ENCODE results near the gene AKTIP. TPM values are rescaled to one million over a fixed set of nuclear protein-coding genes. Genes with fewer than 3 reads are reported as not detected.
"Not testable (repeated sequence)": the region's sequence is repeated elsewhere in the genome, so short reads cannot be mapped to it uniquely, and the experiment has no call there.

The AKTIP gene
- total RNA-seq, 1 donor from 2014 or later: 23.2 TPM

DNA sequence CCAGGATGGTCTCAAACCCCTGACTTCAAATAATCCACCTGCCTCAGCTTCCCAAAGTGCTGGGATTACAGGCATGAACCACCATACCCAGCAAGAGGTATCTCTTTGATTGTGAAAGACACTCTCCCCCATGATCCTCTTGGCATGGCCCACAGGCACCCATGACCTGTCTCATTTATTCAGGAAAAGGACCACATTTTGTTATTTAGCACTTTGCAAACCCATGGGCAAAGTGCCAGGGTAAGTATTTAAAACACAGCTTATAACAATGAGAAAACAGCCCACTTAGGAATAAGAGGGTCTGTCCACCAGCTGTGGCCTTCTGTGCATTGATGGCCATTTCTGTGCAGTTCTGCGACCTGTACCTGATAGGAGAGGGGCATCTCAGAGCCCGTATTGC is 12.8 kb upstream of the AKTIP start:
- no peak for DNase-seq (ENCODE audit: low read depth, low spot score)

DNA sequence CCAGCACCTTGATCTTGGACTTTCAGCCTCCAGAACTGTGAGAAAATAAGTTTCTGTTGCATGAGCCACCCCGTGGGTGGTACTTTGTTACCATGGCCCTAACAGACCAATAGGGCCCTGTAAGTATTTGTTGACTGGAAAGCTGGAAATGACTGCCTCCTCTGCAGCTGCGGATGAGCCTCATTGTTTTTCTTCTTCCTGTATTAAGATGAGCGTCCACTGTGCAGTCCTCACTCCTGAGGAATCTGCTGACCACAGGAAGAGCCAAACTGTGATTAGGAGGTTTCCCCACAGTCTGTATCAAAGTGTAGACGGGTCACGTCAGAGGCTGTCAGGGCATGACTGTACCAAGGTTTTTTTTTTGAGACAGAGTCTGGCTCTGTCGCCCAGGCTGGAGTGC is 12.2 kb upstream of the AKTIP start:
- peak; percentile 98 for DNase-seq (ENCODE audit: low read depth, low spot score)

DNA sequence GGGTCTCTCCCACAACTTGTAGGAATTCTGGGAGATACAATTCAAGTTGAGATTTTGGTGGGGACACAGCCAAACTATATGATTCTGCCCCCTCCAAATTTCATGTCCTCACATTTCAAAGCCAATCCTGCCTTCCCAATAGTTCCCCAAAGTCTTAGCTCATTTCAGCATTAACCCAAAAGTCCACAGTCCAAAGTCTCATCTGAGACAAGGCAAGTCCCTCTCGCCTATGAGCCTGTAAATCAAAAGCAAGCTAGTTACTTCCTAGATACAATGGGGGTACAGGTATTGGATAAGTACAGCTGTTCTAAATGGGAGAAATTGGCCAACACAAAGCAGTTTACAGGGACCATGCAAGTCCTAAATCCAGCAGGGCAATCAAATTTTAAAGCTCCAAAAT is 9.8 kb upstream of the AKTIP start:
- not testable (repeated sequence) for DNase-seq (ENCODE audit: low read depth, low spot score)

DNA sequence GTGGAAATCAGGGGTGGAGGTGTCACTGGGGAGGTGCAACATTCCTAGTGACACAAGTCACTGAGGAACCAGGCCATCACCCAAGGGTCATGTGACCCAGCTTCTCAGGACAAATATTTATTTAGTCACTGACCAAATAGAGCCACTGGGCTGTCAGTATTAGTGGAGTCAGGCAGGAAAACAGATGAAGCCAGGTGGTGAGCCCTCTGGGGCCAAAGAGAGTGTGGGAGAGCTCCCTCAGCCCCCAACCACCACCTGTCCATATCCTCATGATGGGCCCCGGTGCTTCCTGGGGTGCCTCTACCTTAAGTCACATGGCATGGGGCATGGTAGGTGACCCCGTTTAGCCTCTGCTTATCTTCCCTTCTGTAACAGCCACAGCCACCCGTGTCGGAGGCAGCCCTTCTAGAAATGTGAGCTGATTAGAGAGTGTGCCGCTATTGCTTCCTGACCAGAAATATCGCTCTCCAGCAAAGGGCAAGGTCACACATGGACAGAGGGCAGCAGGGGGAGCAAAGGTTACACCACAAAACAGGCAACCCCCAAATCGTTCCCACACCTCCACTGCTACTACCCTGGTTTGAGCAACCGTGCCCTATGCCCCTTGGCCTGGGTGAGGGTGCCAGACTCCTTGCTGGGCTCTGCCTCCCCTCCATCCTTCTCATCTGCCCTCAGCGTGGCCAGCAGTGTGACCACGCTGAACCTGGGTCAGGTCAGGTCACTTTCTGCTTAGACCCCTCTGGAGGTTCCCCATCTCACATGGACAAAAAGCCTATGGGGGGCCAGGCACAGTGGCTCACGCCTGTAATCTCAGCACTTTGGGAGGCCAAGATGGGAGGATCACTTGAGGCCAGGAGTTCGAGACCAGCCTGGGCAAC is 8.6 kb upstream of the AKTIP start:
- DNase-seq (ENCODE audit: low read depth, low spot score): no peak

DNA sequence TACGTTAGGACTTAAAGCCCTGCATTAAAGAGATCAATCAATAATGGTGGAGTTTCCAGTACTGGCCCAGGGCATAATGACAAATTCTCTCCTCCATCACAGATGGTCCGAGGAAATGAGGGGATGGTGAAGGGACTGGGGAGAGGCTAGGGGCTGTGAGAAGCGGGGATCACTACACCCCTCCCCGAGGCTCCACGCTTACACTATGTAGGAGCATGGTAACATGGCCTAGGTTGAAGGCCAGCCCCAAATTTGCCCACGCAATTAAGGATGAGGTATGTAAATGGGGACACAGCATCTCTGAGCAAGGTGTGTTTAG is 8.0 kb upstream of the AKTIP start:
- no peak for DNase-seq (ENCODE audit: low read depth, low spot score)

DNA sequence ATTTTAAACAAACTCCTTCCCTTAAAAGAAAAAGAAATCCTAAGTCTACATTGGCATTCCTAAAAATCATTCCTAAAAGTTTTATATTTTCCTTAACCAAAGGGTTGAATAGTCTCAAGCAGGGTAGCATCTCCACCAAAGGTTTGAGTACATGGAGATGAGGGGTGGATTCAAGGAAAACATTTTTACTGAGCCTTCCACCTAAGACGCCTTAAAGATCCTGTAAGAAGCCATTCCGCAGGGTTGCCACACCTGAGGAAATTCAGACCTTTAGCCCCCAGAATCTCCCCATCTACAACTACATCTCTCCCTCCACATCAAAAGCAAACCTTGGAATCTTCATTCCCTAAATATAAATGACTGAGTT is 7.7 kb upstream of the AKTIP start:
- no peak for DNase-seq (ENCODE audit: low read depth, low spot score)

DNA sequence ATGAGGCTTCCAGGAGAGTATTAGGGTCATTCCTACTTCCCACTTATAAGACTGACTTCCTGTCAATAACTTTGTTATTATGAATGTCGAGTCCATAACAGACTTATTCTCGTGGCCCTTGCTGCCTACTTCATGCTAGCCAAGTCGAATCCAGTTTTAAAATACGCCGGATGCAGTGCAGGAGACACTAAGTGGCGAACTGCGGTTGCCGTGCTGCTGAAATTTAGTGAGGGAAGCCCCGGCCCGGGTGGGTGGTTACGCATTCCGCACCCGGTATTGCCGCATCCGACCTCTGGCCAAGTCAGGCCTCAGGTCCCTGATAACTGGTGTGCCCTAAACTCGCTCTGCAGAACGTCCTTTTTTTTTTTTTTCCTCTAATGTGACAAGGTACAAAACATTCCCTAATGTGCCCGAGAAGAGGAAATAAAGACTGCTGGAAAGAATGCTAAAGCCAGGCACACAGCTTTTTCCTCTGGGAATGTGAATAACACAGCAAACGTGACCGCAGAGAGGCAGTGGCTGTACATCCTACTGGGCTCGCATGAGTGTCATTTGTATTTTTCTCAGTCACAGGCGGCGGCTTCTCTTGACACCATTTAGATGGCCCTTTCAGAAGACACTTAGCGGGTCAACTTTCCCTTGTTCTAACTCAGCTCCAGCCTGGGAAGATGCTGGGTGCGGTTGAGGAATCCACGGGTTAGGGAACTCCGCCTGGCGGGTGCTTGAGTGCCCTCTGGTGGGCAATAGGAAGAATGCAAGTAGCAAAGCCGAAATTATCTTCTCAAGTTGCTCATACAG is 7.1 kb upstream of the AKTIP start:
- DNase-seq (ENCODE audit: low read depth, low spot score): no peak

DNA sequence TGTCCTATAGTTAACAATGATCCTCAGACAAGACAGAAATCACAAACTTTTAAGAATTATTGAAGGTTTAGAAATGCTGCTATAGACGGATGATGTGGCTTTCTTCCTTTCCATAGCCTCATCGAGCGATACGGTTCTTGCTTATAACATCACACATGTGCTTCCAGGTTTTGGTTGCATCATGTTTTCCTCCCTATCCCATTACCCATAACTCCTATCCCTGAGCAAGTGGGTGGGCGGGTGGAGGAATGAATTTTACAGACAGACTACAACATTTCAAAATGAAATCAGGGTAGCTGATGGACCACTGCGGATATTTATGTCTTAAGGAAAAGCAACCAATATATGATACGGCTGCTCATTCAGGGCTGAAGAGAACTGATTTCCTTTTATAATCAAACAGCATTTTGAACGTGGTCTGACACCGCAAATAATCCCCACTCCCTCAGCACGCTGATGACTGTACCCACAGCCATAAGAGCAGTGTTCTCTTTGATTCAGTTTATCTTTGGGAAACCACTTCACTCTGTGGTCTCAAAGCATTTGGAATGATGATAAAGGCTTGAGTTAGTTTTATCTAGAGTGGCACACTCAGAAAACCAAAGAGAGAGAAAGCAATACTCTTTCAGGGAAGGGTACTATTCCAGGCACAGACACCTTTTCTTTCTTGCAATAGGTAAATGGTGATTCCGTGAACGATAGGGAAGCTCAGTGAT is 4.6 kb upstream of the AKTIP start:
- no peak for DNase-seq (ENCODE audit: low read depth, low spot score)

DNA sequence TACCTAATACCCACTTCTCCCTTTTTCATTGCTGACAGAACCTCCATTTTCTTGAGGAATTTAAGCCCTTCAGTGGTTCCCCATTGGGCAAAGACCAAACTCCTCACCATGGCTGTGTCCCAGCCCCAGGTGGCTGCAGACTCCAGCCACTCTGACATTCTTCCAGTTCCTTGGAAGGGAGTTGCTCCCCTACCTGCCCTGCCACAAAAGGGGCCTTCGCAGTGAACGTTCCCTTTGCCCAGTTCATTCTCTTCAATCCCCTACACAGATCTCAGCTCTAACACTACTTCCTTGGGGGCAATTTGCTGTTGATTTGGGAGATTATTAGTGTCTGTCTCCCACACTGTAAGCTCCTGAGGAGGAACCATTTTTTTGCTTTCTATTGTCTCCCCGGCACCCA is 3.2 kb upstream of the AKTIP start:
- DNase-seq (ENCODE audit: low read depth, low spot score): no peak

DNA sequence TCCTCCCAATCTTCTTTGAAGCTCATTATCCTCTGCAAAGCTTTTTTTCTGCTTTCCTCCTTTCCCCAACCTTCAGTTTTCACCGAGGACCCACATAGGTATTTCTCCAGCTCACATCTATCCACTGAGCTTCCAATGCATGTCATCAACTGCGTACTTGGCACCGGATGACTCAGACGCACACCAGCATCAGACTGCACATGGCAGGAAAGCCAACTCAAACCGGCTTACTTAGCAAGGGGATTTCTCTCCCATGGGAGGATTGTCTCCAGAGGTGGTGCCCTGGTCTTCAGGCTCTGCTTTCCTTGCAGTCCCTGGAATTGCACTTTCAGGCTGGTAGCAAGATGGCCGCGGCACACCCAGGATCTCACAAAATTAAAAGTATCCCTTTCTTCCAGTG is 1.7 kb upstream of the AKTIP start:
- peak; percentile 78 for DNase-seq (ENCODE audit: low read depth, low spot score)

DNA sequence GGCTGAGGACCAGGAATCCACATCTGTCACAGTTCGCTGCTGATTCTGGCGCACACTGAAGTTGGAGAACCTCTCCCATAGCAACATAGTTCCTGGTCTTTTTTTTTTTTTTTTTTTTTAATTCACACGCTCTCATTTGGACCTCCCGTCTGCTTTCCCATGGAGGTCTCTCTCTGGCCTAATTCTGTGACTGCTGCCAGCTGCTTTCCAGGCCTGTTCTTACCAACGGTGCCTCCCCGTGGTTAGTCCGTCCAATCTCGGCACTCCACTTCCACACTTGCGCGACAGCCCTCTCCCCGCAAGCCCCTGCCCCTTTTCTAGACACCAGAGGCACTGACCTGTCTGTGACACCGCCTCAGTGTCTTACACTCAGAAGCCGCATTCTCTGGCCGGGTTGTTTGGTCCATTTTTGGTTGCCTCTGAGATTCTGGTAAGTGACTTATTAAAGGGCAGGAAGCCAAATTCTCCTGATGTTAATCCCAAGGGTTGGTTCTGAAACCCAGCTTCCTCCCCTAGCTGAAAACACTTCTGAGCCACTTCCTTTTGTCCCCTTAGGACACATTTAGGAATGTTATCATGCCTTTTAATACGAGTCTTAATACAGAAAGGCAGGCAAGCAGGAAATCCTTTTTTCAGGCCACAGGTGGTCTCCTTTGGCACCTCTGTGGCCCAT is 1.1 kb upstream of the AKTIP start:
- DNase-seq (ENCODE audit: low read depth, low spot score): no peak

DNA sequence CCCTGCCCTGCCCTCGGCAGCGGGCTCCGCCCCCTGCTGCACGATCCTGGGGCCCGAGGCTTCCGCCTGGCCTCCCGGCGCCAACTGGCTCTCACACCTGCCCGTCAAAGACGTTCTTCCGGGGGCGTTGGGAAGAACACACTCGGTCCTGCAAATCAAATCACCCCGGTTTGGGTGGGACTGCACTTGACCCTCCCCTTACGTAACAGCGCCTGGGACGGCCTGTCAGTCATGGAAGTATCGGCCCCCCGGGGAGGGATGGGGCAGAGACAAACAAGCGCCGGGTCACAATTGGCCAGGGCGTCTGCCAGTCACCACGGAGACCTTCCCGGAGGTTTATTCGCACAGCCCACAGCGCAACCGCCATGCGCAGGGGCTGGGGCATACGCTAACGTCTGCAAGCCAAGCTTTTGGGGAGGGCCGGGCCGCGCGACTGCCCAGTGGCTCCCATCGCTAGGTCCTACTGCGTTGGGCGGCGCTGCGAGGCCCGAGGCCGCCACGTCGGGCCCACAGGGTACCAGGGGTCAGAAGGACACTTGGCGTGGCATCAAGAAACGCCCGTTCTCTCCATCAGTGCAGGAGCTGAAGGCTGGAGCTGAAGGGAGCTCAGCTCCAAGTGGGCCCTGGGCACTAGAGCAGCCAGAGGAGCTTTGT is 388 bp upstream of the AKTIP start:
- peak; percentile 100 for DNase-seq (ENCODE audit: low read depth, low spot score)

DNA sequence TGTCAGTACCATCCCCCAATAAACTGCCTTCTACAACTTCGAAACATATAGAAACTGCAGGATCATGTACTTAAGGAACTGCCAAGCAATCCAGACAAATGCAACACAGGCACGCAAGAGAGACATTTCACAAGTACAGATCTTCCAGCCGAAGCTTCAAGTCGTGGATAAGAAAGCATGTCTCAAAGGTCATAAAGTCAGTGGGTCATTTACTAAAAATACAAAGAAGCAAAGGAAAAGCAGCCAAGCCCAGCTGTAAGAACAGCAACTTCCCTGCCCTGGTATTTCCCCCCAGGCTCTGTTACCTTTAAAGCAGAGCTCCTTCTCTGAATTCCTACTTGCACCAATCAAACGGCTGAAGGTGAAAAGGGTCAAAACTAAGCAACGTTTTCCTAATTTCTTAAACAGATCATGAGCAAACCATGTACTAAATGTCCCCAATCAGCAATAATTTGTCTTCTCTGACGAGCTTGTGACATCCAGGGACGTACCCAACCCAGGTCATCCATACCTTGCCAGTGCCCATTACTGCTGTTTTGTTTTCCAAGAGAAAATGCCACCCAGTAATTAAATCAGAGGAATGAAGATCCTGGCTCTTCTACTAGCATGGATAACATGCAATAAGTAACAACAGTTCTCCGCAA is 1.7 kb downstream of the AKTIP start:
- no peak for DNase-seq (ENCODE audit: low read depth, low spot score)

DNA sequence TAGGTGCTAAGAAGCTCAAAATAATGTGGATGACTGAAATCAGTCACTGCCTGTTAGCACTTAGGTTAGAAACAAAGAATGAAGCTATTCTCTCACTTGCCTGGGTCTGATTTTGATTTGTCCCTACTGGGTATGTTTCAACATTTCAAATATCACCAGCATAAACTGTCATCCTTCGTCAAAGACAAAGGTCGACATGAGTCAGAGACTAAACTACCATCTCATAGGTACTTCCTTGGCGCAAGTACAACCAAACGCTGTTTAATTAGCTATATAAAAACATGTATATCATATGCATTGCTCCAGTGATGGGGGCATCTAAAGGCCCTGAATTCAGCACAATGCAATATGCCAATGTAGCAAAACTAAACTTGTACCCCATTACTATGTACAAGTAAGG is 4.0 kb downstream of the AKTIP start:
- DNase-seq (ENCODE audit: low read depth, low spot score): no peak

DNA sequence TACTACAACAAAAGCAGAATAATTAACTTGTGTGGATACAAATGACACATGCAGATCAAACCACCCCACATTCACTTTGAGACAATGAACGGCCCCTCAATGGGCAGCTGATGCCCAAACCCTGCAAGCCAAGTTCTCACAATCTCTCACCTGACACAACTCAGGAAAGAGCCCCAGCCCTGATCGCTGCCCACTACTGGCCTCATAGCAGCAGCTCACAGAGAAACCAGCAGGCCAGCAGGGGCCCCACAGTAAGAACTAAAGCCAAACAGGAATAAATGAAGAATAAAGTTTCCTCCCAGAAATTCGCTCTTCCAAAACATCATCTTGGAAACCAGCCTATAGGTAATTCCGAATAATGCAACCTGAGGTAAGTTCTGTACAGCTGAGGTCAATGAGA is 7.7 kb downstream of the AKTIP start:
- no peak for DNase-seq (ENCODE audit: low read depth, low spot score)

DNA sequence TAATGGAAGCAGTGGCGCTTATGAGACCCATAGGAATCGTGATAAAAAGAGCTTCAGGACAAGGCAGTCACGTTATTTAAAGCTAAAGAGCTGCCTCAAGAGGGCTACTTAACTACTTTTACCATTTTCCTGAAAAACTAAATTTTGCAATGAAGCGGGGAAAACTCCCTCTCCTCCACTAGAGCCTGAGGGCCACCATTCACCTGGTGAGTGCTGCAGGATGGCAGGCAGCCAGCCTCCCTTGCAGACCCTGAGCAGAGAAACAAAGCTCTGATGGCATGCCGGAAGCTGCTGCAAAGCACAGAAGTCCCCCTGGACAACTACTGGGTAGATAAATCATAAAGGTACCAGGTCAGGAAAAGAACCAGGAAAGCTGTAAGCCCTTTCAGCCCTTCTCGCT is 8.4 kb downstream of the AKTIP start:
- no peak for DNase-seq (ENCODE audit: low read depth, low spot score)

DNA sequence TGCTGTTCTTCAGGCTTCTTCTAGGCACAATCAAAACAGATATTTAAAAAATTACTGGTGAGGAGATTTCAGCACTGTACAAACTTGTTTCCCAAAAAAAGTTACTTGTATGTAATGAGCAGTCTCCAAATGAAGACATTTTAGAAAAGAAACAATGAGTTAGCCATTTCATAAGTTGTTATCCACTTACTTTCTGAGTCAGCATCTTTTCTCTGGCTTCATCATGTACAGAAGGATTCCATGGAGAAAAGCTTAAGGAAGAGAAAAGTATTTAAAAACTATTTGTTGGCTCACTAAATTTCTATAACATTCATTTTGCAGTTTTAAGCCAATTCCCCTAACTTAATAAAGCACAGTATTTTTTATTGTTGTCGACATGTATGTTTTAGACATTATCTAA is 10.5 kb downstream of the AKTIP start:
- no peak for DNase-seq (ENCODE audit: low read depth, low spot score)

DNA sequence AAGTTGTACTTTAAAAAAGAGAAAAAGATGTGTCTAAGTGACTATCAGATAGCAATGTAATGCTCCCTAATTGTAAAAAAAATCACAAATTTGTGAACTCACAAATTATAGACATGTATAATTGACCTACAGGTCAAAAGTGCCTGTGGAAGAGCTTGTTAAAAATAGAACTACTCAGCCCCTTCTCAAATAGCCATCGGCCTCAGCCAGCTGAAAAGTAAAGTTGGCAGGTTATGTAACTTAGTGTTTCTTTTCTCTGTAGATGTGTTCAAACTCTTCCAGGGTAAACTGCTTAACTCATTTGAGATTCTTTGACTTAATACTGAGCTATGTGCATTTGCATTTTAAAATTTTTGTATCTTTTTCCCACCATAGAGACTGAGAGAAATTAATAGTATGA is 13.3 kb downstream of the AKTIP start:
- DNase-seq (ENCODE audit: low read depth, low spot score): no peak

DNA sequence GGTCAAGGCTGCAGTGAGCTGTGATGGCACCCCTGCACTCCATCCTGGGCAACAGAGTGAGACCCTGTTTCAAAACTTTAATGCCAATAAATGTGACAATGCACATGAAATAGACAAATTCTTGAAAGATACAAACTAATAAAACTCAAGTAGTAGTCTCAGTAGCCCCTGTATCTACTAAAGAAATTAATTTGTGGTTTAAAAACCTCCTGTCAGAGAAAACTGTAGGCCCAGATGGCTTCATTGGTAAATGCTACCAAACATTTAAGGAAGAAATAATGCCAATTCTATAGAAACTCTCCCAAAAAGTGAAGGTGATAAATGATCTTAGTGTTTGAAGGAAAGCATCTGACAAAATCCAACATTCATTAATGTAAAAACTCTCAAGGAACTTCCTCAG is 16.8 kb downstream of the AKTIP start:
- DNase-seq (ENCODE audit: low read depth, low spot score): no peak

DNA sequence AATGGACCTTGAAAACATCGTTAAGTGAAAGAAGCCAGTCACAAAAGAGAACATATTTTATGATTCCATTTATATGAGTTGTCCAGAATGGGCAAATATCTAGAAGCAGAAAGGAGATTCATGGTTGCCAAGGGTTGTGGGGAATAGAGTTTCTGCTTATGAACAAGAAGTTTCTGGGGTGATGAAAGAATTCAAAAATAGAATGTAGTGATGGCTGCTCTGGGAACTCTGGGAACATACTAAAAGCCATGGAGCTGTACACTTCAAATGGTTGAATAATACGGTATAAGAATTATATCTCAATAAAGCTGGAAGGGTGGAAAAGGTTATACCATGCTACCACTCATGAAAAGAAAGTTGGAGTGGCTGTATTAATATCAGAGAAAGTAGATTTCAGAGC is 18.5 kb downstream of the AKTIP start:
- DNase-seq (ENCODE audit: low read depth, low spot score): no peak

DNA sequence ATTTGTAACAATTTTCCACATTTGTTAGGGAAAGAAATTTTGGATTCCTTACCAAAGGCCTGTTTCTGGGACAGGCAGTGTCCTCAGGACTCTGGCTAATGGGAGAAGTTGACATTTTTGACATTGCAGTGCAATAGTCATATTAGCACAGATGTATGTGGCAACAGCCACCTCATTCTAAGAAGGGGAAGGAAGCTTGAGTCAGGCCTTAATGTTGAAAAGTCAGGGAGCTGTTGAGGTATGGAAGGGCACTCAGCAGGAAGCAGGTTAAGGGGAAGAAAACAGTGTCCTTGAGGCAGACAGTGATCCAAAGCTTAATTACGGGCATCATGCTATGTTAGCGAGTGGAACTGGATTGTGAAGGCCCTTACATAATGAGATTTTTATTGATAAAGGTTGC is 20.9 kb downstream of the AKTIP start:
- DNase-seq (ENCODE audit: low read depth, low spot score): no peak

Measured in pulmonary artery endothelial cell (primary cell).